ENCODE results near the gene MMP17.

The MMP17 gene

GRCh38 chr12:131824450-131824849 is 3.7 kb upstream of the MMP17 start:
- no peak overlapping the region for H3K4me3 ChIP-seq (ENCODE audit: low read depth, low read length)

GRCh38 chr12:131825146-131825892 is 2.9 kb upstream of the MMP17 start:
- TF ChIP-seq, protein P1, sequence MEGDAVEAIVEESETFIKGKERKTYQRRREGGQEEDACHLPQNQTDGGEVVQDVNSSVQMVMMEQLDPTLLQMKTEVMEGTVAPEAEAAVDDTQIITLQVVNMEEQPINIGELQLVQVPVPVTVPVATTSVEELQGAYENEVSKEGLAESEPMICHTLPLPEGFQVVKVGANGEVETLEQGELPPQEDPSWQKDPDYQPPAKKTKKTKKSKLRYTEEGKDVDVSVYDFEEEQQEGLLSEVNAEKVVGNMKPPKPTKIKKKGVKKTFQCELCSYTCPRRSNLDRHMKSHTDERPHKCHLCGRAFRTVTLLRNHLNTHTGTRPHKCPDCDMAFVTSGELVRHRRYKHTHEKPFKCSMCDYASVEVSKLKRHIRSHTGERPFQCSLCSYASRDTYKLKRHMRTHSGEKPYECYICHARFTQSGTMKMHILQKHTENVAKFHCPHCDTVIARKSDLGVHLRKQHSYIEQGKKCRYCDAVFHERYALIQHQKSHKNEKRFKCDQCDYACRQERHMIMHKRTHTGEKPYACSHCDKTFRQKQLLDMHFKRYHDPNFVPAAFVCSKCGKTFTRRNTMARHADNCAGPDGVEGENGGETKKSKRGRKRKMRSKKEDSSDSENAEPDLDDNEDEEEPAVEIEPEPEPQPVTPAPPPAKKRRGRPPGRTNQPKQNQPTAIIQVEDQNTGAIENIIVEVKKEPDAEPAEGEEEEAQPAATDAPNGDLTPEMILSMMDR (IDR thresholded peaks at IDR 0.05; ENCODE audit: borderline replicate concordance, insufficient read depth, low read depth, low read length) = no peak
- no peak overlapping the region for H3K4me3 ChIP-seq (ENCODE audit: low read depth, low read length)

More at GRCh38 chr12:131824450-131824849, 3.7 kb upstream of the MMP17 start:
- TF ChIP-seq, protein P1 (IDR thresholded peaks at IDR 0.05; ENCODE audit: borderline replicate concordance, insufficient read depth, low read depth, low read length) = no peak

DNA sequence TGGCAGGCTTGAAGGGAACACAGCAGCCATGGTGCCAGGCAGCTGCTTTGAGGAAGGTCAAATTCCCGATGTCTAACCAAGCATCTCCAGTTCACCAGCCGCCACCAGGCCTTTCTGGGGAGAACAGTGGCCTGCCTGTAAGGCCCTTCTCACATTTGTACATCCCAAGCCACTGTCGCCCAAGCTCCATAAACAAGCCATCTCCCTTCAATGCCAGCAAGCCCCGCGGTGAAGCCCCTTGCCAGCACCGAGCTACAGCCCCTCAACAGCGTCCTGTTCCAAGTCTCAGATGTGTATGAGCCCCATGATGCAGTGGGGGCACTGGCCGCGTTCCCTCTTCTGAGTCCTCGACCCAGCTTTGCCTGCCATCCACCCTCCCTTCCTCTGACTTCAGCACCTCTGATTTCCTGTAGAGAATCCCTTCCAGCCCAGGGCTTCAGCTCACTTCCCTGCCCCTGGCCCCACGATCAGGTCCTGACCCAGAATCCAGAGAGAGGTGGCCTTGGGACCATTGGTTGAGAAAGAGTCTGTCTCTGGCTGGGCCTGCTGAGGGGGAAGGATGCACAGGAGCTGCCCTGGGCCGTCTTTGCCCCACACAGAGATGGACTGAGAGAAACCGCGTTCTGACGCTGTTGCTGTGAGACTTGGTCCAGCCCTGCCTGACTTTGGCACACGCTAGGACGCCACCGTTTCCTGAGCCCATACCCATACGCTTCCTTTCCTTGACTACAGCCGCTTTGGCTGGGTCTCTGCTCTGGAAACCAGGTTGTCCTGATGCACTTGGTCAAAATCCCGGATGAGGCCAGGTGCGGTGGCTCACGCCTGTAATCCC is 1.9 kb upstream of the MMP17 start:
- no peak overlapping the region for H3K4me3 ChIP-seq (ENCODE audit: low read depth, low read length)
- TF ChIP-seq, protein P1 (IDR thresholded peaks at IDR 0.05; ENCODE audit: borderline replicate concordance, insufficient read depth, low read depth, low read length) = no peak

DNA sequence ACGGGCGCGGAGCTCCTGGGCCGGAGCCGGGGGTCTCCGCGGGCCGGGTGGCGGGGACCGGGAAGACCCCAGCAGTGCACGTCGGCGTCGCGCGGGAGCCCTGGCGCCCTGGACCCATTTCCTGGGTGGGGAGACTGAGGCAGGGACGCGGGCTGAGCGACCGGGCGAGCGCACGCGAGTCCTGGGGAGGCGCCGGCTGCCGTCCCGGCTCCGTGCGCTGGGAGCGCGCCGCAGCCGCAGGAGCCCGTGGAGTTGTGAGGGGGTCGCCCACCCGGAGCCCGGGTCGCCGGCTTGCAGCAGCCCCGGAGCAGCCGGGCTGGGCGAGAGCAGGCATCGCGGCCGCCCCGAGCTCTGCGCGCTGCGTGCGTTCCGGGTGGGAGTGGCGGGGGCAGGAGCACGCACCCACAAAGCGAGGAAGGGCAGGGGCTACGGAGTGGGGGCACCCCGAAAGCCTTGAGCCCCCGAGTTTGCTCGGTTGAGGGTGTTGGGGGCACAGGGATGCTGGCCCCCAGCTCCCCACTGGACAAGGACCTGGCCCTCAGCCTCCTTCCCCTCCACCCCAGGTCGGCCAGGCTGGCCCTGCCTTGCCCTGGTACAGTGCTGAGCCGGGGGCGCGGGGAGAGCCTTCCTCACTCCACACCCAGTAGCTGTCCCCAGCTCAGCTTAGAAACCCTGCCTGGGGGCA is 620 bp downstream of the MMP17 start:
- TF ChIP-seq, protein P1 (IDR thresholded peaks at IDR 0.05; ENCODE audit: borderline replicate concordance, insufficient read depth, low read depth, low read length) = no peak
- H3K4me3 ChIP-seq (ENCODE audit: low read depth, low read length) = peak overlapping the region; percentile 26

DNA sequence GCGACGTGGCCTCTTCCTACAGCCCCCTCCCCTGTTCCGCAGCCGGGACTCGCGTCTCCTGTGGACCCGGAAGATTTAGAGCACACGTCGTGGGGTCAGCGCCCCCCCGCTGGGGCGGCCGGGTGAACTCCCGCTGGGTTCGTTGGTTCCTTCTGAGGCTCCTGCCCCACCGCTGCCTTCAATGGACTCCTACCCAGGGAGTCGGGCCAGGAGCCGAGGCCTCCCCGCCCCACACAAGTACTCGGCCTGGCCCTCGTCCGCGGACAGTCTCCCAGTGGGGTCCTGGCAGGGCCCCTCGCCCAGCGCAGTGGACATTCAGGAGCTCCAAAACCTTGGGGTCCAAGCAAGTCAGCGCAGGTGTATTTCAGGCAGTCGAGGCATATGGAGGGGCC is 1.2 kb downstream of the MMP17 start:
- TF ChIP-seq, protein P1 (IDR thresholded peaks at IDR 0.05; ENCODE audit: borderline replicate concordance, insufficient read depth, low read depth, low read length) = no peak
- H3K4me3 ChIP-seq (ENCODE audit: low read depth, low read length) = no peak overlapping the region

DNA sequence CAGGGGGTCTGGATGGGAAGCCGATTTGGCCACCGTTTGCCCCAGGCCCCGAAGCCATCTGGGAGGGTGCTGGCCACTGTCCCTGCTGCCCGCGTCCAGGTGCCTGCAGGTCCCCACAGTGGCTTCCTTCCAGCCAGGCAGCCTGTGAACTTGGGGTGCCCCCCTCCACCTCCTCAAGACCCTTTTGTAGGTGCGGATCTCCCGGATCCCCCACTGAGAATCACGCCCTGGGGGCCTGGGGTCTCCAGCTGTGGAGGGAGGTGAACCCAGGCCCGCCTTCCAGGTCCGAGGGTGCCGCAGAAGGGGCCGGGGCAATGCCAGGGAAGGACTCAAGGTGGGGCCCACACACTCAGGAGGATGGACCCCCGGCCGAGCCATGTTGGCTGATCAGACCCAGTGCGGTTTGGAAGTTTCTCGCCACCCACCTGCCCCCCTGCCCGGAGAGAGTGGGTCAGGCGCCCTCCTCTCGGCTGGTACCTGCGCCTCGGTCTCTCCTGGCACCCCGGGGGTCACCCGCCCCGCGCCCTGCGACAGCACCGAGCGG is 1.7 kb downstream of the MMP17 start:
- no peak overlapping the region for H3K4me3 ChIP-seq (ENCODE audit: low read depth, low read length)
- TF ChIP-seq, protein P1 (IDR thresholded peaks at IDR 0.05; ENCODE audit: borderline replicate concordance, insufficient read depth, low read depth, low read length) = no peak
